ENCODE results near the gene CCDC7. TPM values are rescaled to one million over a fixed set of nuclear protein-coding genes. Genes with fewer than 3 reads are reported as not detected.
"Not testable (repeated sequence)": the region's sequence is repeated elsewhere in the genome, so short reads cannot be mapped to it uniquely, and the experiment has no call there.

CCDC7 gene
- polyA plus RNA-seq, 1 donor = 2.5 TPM

DNA sequence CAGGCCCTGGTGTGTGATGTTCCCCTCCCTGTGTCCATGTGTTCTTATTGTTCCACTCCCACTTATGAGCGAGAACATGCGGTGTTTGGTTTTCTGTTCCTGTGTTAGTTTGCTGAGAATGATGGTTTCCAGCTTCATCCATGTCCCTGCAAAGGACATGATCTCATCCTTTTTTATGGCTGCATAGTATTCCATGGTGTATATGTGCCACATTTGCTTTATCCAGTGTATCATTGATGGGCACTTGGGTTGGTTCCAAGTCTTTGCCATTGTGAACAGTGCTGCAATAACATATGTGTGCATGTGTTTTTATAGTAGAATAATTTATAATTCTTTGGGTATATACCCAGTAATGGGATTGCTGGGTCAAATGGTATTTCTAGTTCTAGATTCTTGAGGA, 48.6 kb downstream of the CCDC7 start:
- not testable (repeated sequence) for H3K9me3 ChIP-seq (ENCODE audit: control insufficient read depth, low read depth, low read length); H3K4me3 ChIP-seq (ENCODE audit: low read length); H3K4me1 ChIP-seq (ENCODE audit: control insufficient read depth, insufficient read depth, low read length); H3K36me3 ChIP-seq (ENCODE audit: control insufficient read depth, insufficient read depth, low read length); H3K27me3 ChIP-seq (ENCODE audit: control insufficient read depth, insufficient read depth, low read length); DNase-seq; H3K27ac ChIP-seq (ENCODE audit: low read length)
- no CpG with 5 or more reads among the region's 2 CpGs for WGBS (ENCODE audit: insufficient coverage, low lambda C conversion rate)

DNA sequence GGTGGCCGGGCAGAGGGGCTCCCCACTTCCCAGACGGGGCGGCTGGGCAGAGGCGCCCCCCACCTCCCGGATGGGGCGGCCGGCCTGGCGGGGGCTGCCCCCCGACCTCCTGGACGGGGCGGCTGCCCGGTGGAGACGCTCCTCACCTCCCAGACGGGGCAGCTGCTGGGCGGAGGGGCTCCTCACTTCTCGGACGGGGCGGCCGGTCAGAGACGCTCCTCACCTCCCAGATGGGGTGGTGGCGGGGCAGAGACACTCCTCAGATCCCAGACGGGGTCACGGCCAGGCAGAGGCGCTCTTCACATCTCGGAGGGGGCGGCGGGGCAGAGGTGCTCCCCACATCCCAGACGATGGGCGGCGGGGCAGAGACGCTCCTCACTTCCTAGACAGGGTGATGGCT, 54.2 kb downstream of the CCDC7 start:
- H3K4me3 ChIP-seq (ENCODE audit: low read length); H3K36me3 ChIP-seq (ENCODE audit: control insufficient read depth, insufficient read depth, low read length); H3K4me1 ChIP-seq (ENCODE audit: control insufficient read depth, insufficient read depth, low read length); H3K27me3 ChIP-seq (ENCODE audit: control insufficient read depth, insufficient read depth, low read length); DNase-seq; H3K27ac ChIP-seq (ENCODE audit: low read length): not testable (repeated sequence)
- H3K9me3 ChIP-seq (ENCODE audit: control insufficient read depth, low read depth, low read length) = peaks cover 11% of the 10 kb centered on the region
- no CpG with 5 or more reads among the region's 31 CpGs for WGBS (ENCODE audit: insufficient coverage, low lambda C conversion rate)

DNA sequence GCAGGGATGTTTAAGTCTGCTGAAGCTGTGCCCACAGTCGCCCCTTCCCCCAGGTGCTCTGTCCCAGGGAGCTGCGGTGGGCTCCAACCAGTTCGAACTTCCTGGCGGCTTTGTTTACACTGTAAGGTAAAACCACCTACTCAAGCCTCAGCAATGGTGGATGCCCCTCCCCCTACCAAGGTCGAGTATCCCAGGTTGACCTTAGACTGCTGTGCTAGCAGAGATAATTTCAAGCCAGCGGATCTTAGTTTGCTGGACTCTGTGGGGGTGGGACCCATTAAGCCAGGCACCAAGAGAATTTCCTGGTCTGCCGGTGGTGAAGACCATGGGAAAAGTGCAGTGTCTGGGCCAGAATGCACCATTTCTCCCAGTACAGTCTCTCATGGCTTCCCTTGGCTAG, 56.0 kb downstream of the CCDC7 start:
- DNase-seq = no peak
- H3K27me3 ChIP-seq (ENCODE audit: control insufficient read depth, insufficient read depth, low read length) = no peaks in the 10 kb centered on the region
- no peak overlapping the region for H3K4me3 ChIP-seq (ENCODE audit: low read length)
- H3K4me1 ChIP-seq (ENCODE audit: control insufficient read depth, insufficient read depth, low read length) = no peaks in the 10 kb centered on the region
- WGBS (ENCODE audit: insufficient coverage, low lambda C conversion rate) = no CpG with 5 or more reads among the region's 7 CpGs
- peaks cover 24% of the 10 kb centered on the region for H3K9me3 ChIP-seq (ENCODE audit: control insufficient read depth, low read depth, low read length)
- peaks cover 3% of the 10 kb centered on the region for H3K36me3 ChIP-seq (ENCODE audit: control insufficient read depth, insufficient read depth, low read length)
- no peak overlapping the region for H3K27ac ChIP-seq (ENCODE audit: low read length)

DNA sequence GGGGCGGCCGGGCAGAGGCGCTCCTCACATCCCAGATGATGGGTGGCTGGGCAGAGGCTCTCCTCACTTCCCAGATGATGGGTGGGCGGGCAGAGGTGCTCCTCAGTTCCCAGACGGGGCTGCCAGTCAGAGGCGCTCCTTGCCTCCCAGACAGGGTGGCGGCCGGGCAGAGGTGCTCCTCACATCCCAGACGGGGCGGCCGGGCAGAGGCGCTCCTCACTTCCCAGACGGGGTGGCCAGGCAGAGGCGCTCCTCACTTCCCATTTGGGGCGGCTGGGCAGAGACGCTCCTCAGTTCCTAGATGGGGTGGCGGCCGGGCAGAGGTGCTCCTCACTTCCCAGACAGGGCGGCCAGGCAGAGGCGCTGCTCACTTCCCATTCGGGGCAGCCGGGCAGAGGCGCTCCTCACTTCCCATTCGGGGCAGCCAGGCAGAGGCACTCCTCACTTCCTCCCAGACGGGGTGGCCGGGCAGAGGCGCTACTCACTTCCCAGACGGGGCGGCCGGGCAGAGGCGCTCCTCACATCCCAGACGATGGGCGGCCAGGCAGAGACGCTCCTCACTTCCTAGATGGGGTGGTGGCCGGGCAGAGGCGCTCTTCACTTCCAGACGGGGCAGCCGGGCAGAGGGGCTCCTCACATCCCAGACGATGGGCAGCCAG, 60.0 kb downstream of the CCDC7 start:
- DNase-seq; H3K36me3 ChIP-seq (ENCODE audit: control insufficient read depth, insufficient read depth, low read length); H3K27ac ChIP-seq (ENCODE audit: low read length); H3K4me1 ChIP-seq (ENCODE audit: control insufficient read depth, insufficient read depth, low read length); H3K27me3 ChIP-seq (ENCODE audit: control insufficient read depth, insufficient read depth, low read length); H3K4me3 ChIP-seq (ENCODE audit: low read length): not testable (repeated sequence)
- peaks cover 17% of the 10 kb centered on the region for H3K9me3 ChIP-seq (ENCODE audit: control insufficient read depth, low read depth, low read length)
- no CpG with 5 or more reads among the region's 39 CpGs for WGBS (ENCODE audit: insufficient coverage, low lambda C conversion rate)

DNA sequence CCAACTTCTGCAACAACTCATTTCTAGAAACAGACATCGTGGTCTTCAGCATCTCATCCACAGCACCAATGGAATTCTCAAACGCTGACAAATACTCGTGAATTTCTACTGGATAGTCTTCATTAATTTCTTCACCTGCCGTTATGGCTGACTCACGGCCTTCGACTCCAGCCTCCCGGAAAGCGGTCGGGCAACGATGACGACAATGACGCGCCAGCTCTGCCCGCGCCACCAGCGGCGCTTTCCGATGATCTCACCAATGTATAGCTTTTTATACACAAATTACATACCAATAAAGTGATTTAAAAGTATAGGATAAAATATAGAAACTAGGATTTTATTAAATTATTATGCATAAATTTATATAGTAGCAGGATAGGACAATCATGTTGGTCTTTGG, 65.7 kb downstream of the CCDC7 start:
- no peak overlapping the region for H3K4me3 ChIP-seq (ENCODE audit: low read length)
- no peak overlapping the region for H3K27ac ChIP-seq (ENCODE audit: low read length)
- H3K36me3 ChIP-seq (ENCODE audit: control insufficient read depth, insufficient read depth, low read length) = no peaks in the 10 kb centered on the region
- H3K27me3 ChIP-seq (ENCODE audit: control insufficient read depth, insufficient read depth, low read length) = no peaks in the 10 kb centered on the region
- H3K4me1 ChIP-seq (ENCODE audit: control insufficient read depth, insufficient read depth, low read length) = no peaks in the 10 kb centered on the region
- 81% methylated on average over 6 of the region's 18 CpGs for WGBS (ENCODE audit: insufficient coverage, low lambda C conversion rate)
- peaks cover 2% of the 10 kb centered on the region for H3K9me3 ChIP-seq (ENCODE audit: control insufficient read depth, low read depth, low read length)
- no peak for DNase-seq

DNA sequence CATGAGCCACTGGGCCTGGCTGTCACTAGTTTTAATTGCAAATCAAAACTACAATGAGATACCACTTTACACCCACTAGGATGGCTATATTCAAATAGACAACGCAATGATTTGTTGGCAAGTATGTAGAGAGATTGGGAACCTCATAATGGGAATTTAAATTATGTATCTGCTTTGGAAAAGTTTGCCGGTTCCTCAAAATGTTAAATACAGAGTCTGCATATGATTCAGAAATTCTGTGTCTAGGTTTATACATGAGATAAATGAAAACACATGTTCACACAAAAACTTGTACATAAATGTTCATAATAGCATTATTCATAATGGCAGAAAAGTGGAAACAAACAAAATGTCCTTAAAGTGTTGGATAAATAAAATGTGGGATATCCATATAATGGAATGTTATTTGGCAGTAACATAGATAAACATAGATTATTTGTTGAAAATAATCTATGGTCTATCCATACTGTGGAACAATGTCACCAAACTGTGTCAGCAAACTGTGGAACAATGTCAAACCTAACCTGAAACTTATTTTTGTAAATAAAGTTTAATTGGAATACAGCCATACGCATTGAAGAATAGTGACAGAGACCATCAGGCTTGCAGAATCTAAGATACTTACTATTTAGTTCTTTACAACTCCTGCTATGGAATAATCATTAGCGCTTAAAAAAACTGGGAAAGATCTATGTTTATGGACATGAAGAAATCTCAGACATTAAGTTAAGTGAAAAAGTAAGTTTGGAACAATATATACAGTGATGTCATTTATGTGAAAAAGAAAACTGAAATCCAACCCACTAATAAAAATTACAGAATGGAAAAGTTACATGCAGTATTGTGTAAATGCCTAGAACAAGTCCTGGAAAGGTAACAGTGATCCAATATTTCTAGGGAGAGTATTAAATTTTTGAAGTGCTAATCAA, 70.9 kb downstream of the CCDC7 start:
- H3K9me3 ChIP-seq (ENCODE audit: control insufficient read depth, low read depth, low read length) = peaks cover 6% of the 10 kb centered on the region
- H3K4me1 ChIP-seq (ENCODE audit: control insufficient read depth, insufficient read depth, low read length) = no peaks in the 10 kb centered on the region
- H3K27me3 ChIP-seq (ENCODE audit: control insufficient read depth, insufficient read depth, low read length) = no peaks in the 10 kb centered on the region
- H3K27ac ChIP-seq (ENCODE audit: low read length) = no peak overlapping the region
- 84% methylated on average over 3 of the region's 4 CpGs for WGBS (ENCODE audit: insufficient coverage, low lambda C conversion rate)
- DNase-seq = no peak
- H3K36me3 ChIP-seq (ENCODE audit: control insufficient read depth, insufficient read depth, low read length) = no peaks in the 10 kb centered on the region
- H3K4me3 ChIP-seq (ENCODE audit: low read length) = no peak overlapping the region

DNA sequence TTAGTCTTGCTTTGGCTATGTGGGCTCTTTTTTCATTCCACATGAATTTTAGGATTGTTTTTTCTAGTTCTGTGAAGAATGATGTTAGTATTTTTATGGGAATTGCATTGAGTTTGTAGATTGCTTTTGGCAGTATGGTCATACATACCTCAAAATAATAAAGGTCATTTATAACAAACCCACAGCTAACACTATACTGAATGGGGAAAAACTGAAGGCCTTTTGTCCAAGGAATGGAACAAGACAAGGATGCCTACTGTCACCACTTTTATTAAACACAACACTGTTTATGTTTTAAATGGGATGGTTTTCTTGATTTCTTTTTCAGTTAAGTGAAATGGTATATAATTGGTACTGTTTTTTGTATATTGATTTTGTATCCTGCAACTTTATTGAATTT, 84.3 kb downstream of the CCDC7 start:
- no peaks in the 10 kb centered on the region for H3K36me3 ChIP-seq (ENCODE audit: control insufficient read depth, insufficient read depth, low read length)
- H3K9me3 ChIP-seq (ENCODE audit: control insufficient read depth, low read depth, low read length) = peaks cover 3% of the 10 kb centered on the region
- H3K27ac ChIP-seq (ENCODE audit: low read length) = no peak overlapping the region
- no peak overlapping the region for H3K4me3 ChIP-seq (ENCODE audit: low read length)
- no peaks in the 10 kb centered on the region for H3K4me1 ChIP-seq (ENCODE audit: control insufficient read depth, insufficient read depth, low read length)
- H3K27me3 ChIP-seq (ENCODE audit: control insufficient read depth, insufficient read depth, low read length) = no peaks in the 10 kb centered on the region
- DNase-seq = no peak

DNA sequence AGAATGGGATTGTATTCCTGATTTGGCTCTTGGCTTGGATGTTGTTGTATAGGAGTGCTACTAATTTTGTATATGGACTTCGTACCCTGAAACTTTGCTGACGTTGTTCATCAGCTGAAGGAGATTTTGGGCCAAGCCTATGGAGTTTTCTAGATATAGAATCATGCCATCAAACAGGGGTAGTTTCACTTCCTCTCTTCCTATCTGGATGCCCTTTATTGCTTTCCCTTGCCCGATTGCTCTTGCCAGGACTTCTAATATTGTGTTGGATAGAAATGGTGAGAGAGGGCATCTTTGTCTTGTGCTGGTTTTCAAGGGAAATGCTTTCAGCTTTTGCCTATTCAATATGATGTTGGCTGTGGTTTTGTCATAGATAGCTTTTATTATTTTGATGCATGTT, 92.3 kb downstream of the CCDC7 start:
- no peaks in the 10 kb centered on the region for H3K4me1 ChIP-seq (ENCODE audit: control insufficient read depth, insufficient read depth, low read length)
- H3K9me3 ChIP-seq (ENCODE audit: control insufficient read depth, low read depth, low read length) = no peaks in the 10 kb centered on the region
- DNase-seq = no peak
- WGBS (ENCODE audit: insufficient coverage, low lambda C conversion rate) = no CpG with 5 or more reads among the region's 3 CpGs
- no peaks in the 10 kb centered on the region for H3K27me3 ChIP-seq (ENCODE audit: control insufficient read depth, insufficient read depth, low read length)
- H3K4me3 ChIP-seq (ENCODE audit: low read length) = no peak overlapping the region
- no peaks in the 10 kb centered on the region for H3K36me3 ChIP-seq (ENCODE audit: control insufficient read depth, insufficient read depth, low read length)
- no peak overlapping the region for H3K27ac ChIP-seq (ENCODE audit: low read length)

DNA sequence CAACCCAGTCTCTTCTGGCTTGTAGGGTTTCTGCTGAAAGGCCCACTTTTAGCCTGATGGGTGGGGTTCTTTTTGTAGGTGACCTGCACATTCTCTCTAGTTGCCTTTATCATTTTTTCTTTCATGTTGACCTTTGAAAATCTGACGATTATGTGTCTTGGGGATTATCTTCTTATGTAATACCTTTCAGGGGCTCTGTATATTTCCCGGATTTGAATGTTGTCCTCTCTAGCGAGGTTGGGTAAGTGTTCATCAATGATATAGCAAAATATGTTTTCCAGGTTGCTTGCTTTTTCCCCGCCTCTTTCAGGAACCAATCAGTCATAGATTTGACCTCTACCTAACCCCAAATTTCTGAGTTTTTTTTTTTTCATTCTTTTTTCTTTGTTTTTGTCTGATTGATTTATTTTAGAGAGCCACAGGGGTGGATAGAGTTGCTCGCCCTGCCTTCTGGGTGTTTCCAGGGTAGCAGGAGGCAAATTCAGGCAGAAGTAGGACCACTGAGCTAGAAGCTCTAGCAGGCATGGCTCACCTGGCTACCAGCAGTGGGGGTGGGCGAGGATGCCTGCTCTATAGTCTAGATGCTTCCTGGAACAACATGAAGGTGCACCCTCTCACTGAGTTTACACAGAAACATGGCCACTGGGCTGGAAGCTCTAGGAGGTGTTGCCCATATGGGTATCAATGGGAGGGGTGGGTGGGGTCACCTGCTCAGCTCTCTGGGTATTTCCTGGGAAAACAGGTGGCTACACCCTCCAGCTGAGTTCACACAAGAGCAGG, 94.9 kb downstream of the CCDC7 start:
- no peaks in the 10 kb centered on the region for H3K4me1 ChIP-seq (ENCODE audit: control insufficient read depth, insufficient read depth, low read length)
- no peak for DNase-seq
- no peaks in the 10 kb centered on the region for H3K9me3 ChIP-seq (ENCODE audit: control insufficient read depth, low read depth, low read length)
- no peaks in the 10 kb centered on the region for H3K27me3 ChIP-seq (ENCODE audit: control insufficient read depth, insufficient read depth, low read length)
- H3K27ac ChIP-seq (ENCODE audit: low read length) = no peak overlapping the region
- WGBS (ENCODE audit: insufficient coverage, low lambda C conversion rate) = 73% methylated on average over 3 of the region's 6 CpGs
- no peak overlapping the region for H3K4me3 ChIP-seq (ENCODE audit: low read length)
- H3K36me3 ChIP-seq (ENCODE audit: control insufficient read depth, insufficient read depth, low read length) = no peaks in the 10 kb centered on the region

DNA sequence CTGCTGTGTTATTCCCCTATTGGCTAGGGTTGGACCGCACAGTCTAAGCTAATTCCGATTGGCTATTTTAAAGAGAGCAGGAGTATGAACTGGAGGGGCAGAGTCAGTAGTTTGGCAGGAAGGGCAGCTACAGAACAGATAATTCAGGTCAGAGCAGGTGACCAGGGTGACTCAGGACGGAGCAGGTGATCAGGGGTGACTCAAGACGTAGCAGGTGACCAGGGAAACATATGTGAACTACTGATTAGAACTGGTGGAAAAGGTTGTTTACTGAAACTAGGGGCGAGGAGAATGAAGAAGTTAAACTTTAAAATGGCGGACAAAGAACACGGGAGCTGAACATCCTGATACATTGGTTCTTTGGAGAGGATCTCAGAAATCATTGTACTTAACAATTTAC, 102.3 kb downstream of the CCDC7 start:
- Histone ChIP-seq H3K4me1 (ENCODE audit: control insufficient read depth, insufficient read depth, low read length) (no peaks in the 10 kb centered on the region), H3K36me3 (ENCODE audit: control insufficient read depth, insufficient read depth, low read length) (no peaks in the 10 kb centered on the region), H3K27ac (ENCODE audit: low read length) (no peak overlapping the region), H3K9me3 (ENCODE audit: control insufficient read depth, low read depth, low read length) (no peaks in the 10 kb centered on the region), H3K4me3 (ENCODE audit: low read length) (no peak overlapping the region), H3K27me3 (ENCODE audit: control insufficient read depth, insufficient read depth, low read length) (no peaks in the 10 kb centered on the region)
- WGBS (ENCODE audit: insufficient coverage, low lambda C conversion rate) = 72% methylated on average over 3 of the region's 7 CpGs
- DNase-seq = no peak
